DMS53 treated with DMSO at 0.1 percent for 48 hours (cell line): Measurements from ENCODE around the gene KIAA1755.
"Not testable (repeated sequence)": the region's sequence is repeated elsewhere in the genome, so short reads cannot be mapped to it uniquely, and the experiment has no call there.

Experiments
- DNase-seq: peaks from one replicate; lab custom pipeline; 2025; ENCODE audit not compliant: unreplicated experiment; lab: John Stamatoyannopoulos, UW

The KIAA1755 gene

GRCh38 chr20:38267296-38267695, 6.8 kb upstream of the KIAA1755 start:
- DNase-seq, result no peak

- no peak for DNase-seq
These were observed 5.9 kb upstream of the KIAA1755 start for GRCh38 chr20:38266426-38266825.

- no peak for DNase-seq
These were observed 2.4 kb upstream of the KIAA1755 start for GRCh38 chr20:38262931-38263330.

DNA sequence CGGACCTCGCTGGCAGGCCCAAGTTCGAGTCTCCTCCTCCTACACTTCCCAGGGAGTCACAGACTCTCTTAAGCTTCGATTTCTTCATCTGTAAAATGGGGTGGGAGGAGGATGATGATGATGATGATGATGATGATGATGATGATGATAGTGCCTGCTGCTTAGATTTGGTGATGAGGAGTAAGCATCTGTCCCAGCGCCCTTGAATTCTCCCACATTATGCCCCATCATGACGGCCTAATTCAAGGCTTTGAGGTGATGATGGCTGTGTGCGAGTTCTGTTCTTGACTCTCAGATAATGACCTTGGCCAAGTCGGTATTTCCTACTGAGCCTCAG, 487 bp upstream of the KIAA1755 start:
- no peak for DNase-seq

GRCh38 chr20:38260025-38260377, 534 bp downstream of the KIAA1755 start:
- no peak for DNase-seq

DNA sequence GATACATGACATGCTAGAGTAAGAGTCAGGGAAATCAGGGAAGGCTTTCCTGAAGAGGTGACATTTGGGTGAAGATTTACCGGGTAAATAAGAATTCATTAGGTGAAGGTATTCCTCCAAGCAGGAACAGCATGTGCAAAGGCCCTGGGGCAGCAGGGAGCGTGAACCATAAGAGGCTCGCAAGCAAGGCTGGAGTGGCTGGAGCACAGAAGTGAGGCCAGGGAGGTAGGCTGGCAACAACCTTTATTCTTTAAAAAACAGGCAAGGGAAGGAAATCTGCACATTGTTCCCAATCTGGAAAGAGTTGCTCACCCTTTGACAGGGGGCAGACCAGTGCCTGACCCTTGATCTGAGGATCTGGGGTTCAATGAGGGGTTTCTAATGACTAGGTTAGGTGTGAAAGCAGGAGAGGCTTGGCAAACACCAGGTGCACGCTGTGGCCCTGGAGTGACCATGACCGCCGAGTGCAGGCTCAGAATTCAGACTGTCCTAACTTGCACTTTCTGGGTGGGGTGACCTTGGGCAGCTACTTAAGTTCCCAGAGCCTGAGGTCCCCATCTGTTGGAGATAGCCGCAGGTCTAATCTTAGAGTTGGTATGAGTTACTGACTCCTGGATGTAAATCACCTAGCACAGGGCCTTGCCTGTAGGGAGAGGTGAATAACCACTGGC, 1.9 kb downstream of the KIAA1755 start:
- DNase-seq, result no peak

DNA sequence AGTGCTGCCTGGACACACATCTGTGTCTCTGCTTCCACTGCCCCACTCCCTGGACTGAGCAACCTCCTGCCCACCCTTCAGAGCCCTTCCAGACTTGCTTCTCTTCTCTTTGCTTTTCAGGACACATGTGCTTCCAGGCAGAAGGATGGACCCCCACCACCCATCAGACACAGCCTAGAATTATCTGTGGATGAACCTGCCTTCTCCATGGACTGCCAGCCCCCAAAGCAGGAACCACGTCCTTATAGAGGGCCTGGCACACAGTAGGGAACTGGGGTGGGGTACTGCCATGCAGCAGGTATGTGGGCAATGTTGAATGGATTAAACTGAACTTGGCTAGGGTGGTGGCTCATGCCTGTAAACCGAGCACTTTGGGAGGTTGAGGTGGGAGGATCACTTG, 3.6 kb downstream of the KIAA1755 start:
- no peak for DNase-seq

- no peak for DNase-seq
These were observed 4.5 kb downstream of the KIAA1755 start for GRCh38 chr20:38256021-38256420.

- no peak for DNase-seq
These were observed 5.1 kb downstream of the KIAA1755 start for GRCh38 chr20:38255393-38255792.

GRCh38 chr20:38254621-38255020, 5.9 kb downstream of the KIAA1755 start:
- not testable (repeated sequence) for DNase-seq

DNA sequence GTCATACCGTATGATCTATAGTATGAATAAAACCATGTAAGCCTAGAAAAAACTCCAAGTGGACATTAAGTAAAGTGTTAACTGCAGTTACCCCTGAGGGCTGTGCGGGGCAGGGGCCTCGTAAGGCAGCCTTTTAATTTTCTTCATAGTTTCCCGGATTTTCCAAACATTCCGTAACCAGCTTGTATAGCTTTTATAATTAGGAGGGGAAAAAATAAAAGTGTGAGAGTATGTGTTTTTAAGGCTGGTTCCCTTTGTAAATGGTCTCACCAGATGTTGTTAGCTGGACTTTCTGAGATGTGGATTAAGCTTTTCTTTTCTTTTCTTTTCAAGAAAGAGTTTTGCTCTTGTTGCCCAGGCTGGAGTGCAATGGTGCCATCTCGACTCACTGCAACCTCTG, 7.0 kb downstream of the KIAA1755 start:
- no peak for DNase-seq

DNA sequence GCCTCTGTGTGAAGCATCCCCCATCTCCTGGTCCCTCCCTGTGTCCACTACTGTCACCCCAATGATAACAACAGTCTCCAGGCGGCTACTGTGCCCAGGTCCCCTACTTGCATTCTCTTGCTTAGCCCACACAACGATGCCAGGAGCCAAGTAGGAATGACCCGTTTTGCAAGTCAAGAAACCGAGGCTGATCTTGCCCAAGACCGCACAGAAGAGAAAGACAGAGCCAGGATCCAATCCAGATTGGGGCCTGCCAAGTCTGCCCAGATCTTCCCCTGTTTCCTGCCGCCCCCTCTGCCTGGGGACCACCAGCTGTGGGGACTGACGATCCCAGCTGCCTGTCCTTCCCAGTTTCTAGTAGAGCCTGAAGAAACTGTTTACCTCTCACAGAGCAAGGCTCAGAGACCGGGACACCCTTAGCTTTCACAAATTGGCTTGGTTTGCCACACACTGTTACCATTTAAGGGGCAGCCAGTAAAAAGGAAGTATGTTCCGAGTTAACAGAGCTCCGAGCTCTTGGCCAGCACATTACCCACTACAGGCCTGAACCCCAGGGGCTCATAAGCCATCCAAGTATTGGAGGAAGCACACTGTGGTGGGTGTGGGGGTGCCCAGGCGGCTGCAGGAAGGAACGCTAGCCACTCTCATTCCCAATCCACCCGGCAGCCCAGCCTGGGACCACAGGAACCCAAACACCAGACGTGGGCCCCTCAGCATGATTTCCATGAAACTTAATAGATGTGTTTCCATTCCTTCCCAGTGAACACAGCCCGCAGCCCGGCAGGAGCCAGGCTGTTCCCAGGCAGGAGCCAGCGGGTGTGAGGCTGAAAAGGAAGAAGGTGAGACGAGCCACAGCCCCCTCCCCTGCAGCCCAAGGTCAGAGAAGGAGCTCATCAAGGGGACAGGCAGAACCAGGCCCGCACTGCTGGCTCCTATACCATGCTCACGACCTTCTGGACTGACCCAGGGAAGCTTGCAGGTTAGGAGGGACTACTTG, 7.9 kb downstream of the KIAA1755 start:
- DNase-seq, result no peak

- not testable (repeated sequence) for DNase-seq
These were observed 9.1 kb downstream of the KIAA1755 start for GRCh38 chr20:38251441-38251840.

GRCh38 chr20:38250609-38251008, 9.9 kb downstream of the KIAA1755 start:
- no peak for DNase-seq

DNA sequence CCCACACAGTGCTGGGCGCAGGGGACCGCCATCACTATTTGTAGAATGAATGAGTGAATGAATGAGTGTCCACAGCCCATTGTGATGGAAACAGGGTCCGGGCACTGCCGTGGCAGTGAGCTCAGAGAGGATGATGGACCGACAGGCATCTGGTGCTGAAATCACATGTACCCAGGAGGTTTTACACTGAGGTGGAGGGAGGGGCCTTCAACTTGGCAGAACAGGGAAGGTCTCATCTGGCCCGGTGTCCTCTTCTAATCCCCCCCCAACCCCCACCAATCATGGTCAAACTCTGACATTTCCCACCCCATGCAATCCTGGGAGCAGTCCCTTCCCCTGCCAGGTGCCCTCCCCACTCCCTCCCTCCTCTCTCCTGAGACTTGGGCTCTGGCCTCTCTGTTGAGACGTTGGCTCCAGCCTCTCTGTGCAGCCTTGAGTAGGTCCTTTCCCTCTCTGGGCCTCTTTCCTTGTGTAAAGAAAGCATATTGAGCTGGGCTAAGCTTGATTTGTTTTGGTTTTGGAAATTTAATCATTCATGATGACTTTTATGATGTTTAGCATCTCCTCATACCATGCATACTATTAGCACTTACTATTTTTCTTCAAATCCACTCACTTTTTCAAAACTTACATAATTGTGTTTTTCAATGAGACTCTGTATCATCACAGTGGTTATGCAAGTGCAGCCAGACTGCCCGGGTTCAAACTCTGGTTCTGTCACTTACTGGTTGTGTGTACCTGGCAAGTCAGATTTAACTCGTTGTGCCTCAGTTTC, 10.8 kb downstream of the KIAA1755 start:
- no peak for DNase-seq

GRCh38 chr20:38248133-38248532, 12.4 kb downstream of the KIAA1755 start:
- DNase-seq, result no peak

- DNase-seq, result not testable (repeated sequence)
These were observed 12.8 kb downstream of the KIAA1755 start for GRCh38 chr20:38247725-38248124.

DNA sequence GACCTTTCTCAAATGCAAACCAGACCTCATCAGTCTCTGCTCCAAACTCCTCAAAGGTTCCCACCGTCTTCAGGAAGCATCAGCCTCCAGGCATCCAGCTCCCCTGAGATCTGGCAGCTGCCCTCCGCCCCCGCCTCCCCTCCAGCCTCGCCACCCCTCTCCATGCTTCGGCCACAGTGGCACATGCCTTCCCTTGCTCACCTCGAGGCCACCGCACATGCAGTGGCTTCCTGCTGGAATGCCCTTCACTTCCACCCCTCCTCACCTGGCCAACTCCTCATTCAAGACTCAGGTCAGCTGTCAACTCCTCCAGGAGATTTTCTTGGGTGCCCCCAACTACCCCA, 13.4 kb downstream of the KIAA1755 start:
- no peak for DNase-seq

DNA sequence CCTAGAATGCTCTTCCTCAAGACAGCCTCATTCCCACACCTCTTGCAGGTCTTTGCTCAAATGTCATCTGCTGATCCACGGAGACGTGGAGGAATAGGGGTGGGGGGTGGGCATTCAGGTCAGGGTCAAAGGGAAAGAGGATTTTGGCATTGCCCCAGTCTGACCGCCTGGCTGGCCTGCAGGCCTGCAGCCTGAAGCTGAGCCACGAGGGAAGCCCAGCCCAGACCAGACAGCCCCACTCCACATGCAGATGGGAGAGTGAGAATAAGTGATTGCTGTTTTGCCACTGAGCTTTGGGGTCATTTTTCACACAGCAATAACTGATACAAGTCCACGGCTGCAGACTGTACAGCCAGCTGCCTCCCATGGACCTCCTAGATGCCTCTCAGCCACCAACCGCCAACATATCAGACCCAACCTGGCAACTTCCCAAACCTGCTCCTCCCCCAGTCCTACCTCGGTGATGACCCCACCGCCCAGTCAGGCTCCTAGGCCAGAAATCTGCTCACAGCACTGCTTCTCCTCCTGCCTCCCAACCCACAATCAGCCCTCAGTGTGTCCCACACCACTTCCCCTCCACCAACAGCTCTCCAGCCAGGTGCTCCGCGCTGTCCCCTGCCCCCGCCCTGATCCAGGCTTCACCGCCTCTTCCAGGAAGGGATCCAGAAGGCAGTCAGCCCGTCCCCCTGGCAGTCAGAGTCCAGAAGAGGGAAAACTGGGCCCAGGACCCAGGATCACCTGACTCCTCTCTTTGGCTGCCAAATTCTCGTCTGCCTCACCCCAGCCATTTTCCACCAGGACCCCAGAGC, 14.0 kb downstream of the KIAA1755 start:
- no peak for DNase-seq

DNA sequence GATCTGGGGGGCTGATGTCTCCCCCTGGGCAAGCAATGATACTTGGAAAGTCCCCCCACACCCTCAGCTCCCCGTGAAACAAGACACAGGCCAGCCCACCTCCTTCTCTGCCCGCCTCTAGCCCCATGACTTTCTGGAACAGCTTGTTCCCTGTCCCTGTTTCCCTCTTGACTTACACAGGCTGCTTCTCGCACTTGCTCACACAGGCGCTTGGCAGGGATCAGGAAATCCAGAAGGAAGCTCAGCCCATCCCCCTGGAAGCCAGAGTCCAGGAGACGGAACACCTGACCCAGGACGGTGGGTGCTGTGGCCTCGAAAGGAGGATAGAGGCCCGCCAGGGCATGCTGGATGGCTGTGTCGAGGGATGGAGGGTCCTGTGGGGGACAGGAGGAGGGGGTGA, 14.8 kb downstream of the KIAA1755 start:
- DNase-seq, result no peak

DNA sequence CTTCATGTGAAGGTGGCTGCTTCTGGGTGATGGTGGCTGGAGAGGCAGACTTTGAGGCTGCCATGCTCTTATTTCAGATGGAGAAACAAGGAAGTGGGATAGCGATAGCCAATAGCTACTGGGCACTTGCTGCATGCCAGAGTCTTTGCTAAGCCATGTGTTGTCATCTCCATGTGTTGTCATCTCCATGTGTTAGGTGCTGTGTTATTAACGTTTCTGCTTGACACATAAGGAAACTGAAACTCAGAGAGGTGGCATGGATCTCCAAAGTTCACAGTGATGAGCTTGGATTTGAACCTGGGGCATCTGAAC, 16.9 kb downstream of the KIAA1755 start:
- DNase-seq, result no peak
